DND-41 (cell line): ENCODE results near the gene CST9L.

Source experiments
- ATAC-seq: fragments of 200-7000 bp; cut with Tn5 transposase; 3 replicates; pipeline ENCODE4 v1.9.1; 2021; ENCODE audit warnings: low read depth; ENCODE audit not compliant: insufficient read depth
- DNase-seq: peaks from one replicate; pipeline ENCODE4 v3.0.0-alpha.2; 2020
- H2AFZ ChIP-seq: 2 replicates; pipeline ENCODE4 v1.6.0; 2012; ENCODE audit warnings: low read depth, low read length
- H3K27ac ChIP-seq: 2 replicates; pipeline ENCODE4 v1.5.1; 2012; ENCODE audit warnings: low read length, inconsistent platforms
- H3K27me3 ChIP-seq: fragments of 200-600 bp; sonication (generic); 2 replicates; pipeline ENCODE4 v1.6.0; 2012; ENCODE audit warnings: low read length, mild to moderate bottlenecking, inconsistent platforms; ENCODE audit not compliant: insufficient read depth, poor library complexity
- H3K36me3 ChIP-seq: 2 replicates; pipeline ENCODE4 v1.5.1; 2012; ENCODE audit warnings: low read length, inconsistent platforms; ENCODE audit not compliant: insufficient read depth
- H3K4me1 ChIP-seq: 2 replicates; pipeline ENCODE4 v1.5.1; 2012; ENCODE audit warnings: mild to moderate bottlenecking, low read length; ENCODE audit not compliant: insufficient read depth
- H3K4me2 ChIP-seq: 2 replicates; pipeline ENCODE4 v1.6.0; 2012; ENCODE audit warnings: mild to moderate bottlenecking, moderate library complexity, low read length, inconsistent platforms; ENCODE audit not compliant: insufficient read depth
- H3K4me3 ChIP-seq, 2 experiments: fragments of 200-600 bp in 1 of 2; shearing (Covaris generic) in 1 of 2; 2 replicates each; pipeline ENCODE4 v1.5.1; 2012 to 2016; ENCODE audit warnings: inconsistent platforms in 2 of 2, low read length in 2 of 2, mild to moderate bottlenecking in 2 of 2, low read depth in 1 of 2, moderate library complexity in 1 of 2
- H3K79me2 ChIP-seq: 2 replicates; pipeline ENCODE4 v1.6.0; 2012; ENCODE audit warnings: low read length, inconsistent platforms; ENCODE audit not compliant: insufficient read depth
- H3K9ac ChIP-seq: 2 replicates; pipeline ENCODE4 v1.6.0; 2012; ENCODE audit warnings: low read depth, mild to moderate bottlenecking, inconsistent platforms, low read length, moderate library complexity
- H3K9me3 ChIP-seq: 2 replicates; pipeline ENCODE4 v1.5.1; 2012; ENCODE audit warnings: low read length, moderate library complexity, mild to moderate bottlenecking, inconsistent platforms; ENCODE audit not compliant: insufficient read depth, severe bottlenecking
- H4K20me1 ChIP-seq: 2 replicates; pipeline ENCODE4 v1.6.0; 2012; ENCODE audit warnings: low read length; ENCODE audit not compliant: insufficient read depth
- CTCF ChIP-seq: IDR thresholded peaks from 2 replicates; pipeline ENCODE4 v1.5.1; 2012; ENCODE audit warnings: borderline replicate concordance, low read length, moderate library complexity, mild to moderate bottlenecking; ENCODE audit not compliant: poor library complexity, severe bottlenecking; ENCODE audit errors: extremely low read depth
- EZH2 ChIP-seq: IDR thresholded peaks from 3 replicates; pipeline ENCODE4 v1.6.1; 2012; ENCODE audit warnings: borderline replicate concordance, low read depth, mild to moderate bottlenecking, moderate library complexity, low read length, inconsistent platforms; ENCODE audit not compliant: severe bottlenecking

The CST9L gene

GRCh38 chr20:23562721-23563342, 5.5 kb downstream of the CST9L start:
- no peak overlapping the region for H3K9ac ChIP-seq
- no peak for TF ChIP-seq EZH2
- no peak for TF ChIP-seq CTCF
- no peaks in the 10 kb centered on the region for H3K36me3 ChIP-seq
- peaks cover 8% of the 10 kb centered on the region for H3K27me3 ChIP-seq
- no peak overlapping the region for H2AFZ ChIP-seq
- ATAC-seq: no peak
- peaks cover 8% of the 10 kb centered on the region for H3K9me3 ChIP-seq
- no peak overlapping the region for H3K27ac ChIP-seq
- H3K4me2 ChIP-seq: no peak overlapping the region
- H3K79me2 ChIP-seq: no peaks in the 10 kb centered on the region
- no peak for DNase-seq
- H4K20me1 ChIP-seq: no peaks in the 10 kb centered on the region
- no peaks in the 10 kb centered on the region for H3K4me1 ChIP-seq
- H3K4me3 ChIP-seq: no peak overlapping the region

GRCh38 chr20:23554401-23554800, 13.9 kb downstream of the CST9L start:
- DNase-seq: no peak

GRCh38 chr20:23551786-23552185, 16.5 kb downstream of the CST9L start:
- 0 out of 2 replicates have a peak, but pooled peaks cover 7% of the 10 kb centered on the region for H4K20me1 ChIP-seq
- ATAC-seq (no peak), DNase-seq (no peak)
- peaks cover 20% of the 10 kb centered on the region for H3K27me3 ChIP-seq
- H3K27ac ChIP-seq: no peak overlapping the region
- no peak overlapping the region for H3K9ac ChIP-seq
- H3K36me3 ChIP-seq: no peaks in the 10 kb centered on the region
- no peak overlapping the region for H2AFZ ChIP-seq
- no peak overlapping the region for H3K4me3 ChIP-seq
- no peaks in the 10 kb centered on the region for H3K4me1 ChIP-seq
- H3K4me2 ChIP-seq: no peak overlapping the region
- no peaks in the 10 kb centered on the region for H3K9me3 ChIP-seq
- H3K79me2 ChIP-seq: no peaks in the 10 kb centered on the region
- TF ChIP-seq EZH2 (no peak), CTCF (no peak)

More at GRCh38 chr20:23554401-23554800, 13.9 kb downstream of the CST9L start:
- H4K20me1 ChIP-seq: 0 out of 2 replicates have a peak, but pooled peaks cover 7% of the 10 kb centered on the region
- no peak overlapping the region for H3K4me2 ChIP-seq
- no peak overlapping the region for H2AFZ ChIP-seq
- H3K9ac ChIP-seq: no peak overlapping the region
- TF ChIP-seq CTCF (no peak), EZH2 (no peak)
- H3K79me2 ChIP-seq: no peaks in the 10 kb centered on the region
- no peaks in the 10 kb centered on the region for H3K36me3 ChIP-seq
- no peaks in the 10 kb centered on the region for H3K4me1 ChIP-seq
- H3K4me3 ChIP-seq: no peak overlapping the region
- no peaks in the 10 kb centered on the region for H3K9me3 ChIP-seq
- no peak for ATAC-seq
- no peak overlapping the region for H3K27ac ChIP-seq
- H3K27me3 ChIP-seq: peaks cover 16% of the 10 kb centered on the region
